DND-41 (cell line): ENCODE results near the gene STK32C.

Experiments used
- CTCF ChIP-seq: IDR thresholded peaks from 2 replicates; pipeline ENCODE4 v1.5.1; 2012; ENCODE audit warnings: borderline replicate concordance, low read length, moderate library complexity, mild to moderate bottlenecking; ENCODE audit not compliant: poor library complexity, severe bottlenecking; ENCODE audit errors: extremely low read depth
- EZH2 ChIP-seq: IDR thresholded peaks from 3 replicates; pipeline ENCODE4 v1.6.1; 2012; ENCODE audit warnings: borderline replicate concordance, low read depth, mild to moderate bottlenecking, moderate library complexity, low read length, inconsistent platforms; ENCODE audit not compliant: severe bottlenecking

GRCh38 chr10:132196178-132197113, 111.3 kb downstream of the STK32C start:
- no peak for TF ChIP-seq CTCF
- no peak for TF ChIP-seq EZH2
